H1 (cell line): ENCODE results near the gene CGRRF1. TPM values are rescaled to one million over a fixed set of nuclear protein-coding genes. Genes with fewer than 3 reads are reported as not detected.

Source experiments
- CEBPB ChIP-seq: IDR thresholded peaks from 2 replicates; pipeline ENCODE4 v1.6.1; 2012; ENCODE audit warnings: low read depth, low read length
- CTCF ChIP-seq, 3 experiments: IDR thresholded peaks; 1 replicate in 2 of 3; 2 replicates in 1 of 3; pipeline versions ENCODE4 v1.5.1 to v1.6.1; 2011; ENCODE audit warnings: low read length in 3 of 3, mild to moderate bottlenecking in 3 of 3, inconsistent platforms in 2 of 3, low read depth in 1 of 3, moderate library complexity in 1 of 3; ENCODE audit not compliant: insufficient read depth in 1 of 3; ENCODE audit errors: control extremely low read depth in 1 of 3
- MAFK ChIP-seq: IDR thresholded peaks from 2 replicates; pipeline ENCODE4 v1.6.1; 2012; ENCODE audit warnings: low read depth, mild to moderate bottlenecking, improper control_type of control experiment, low read length
- NRF1 ChIP-seq: IDR thresholded peaks from 2 replicates; pipeline ENCODE4 v1.6.1; 2011; ENCODE audit warnings: mild to moderate bottlenecking, low read depth, low read length, improper control_type of control experiment
- RAD21 ChIP-seq, 2 experiments: IDR thresholded peaks in 1 of 2; conservative IDR thresholded peaks in 1 of 2; 2 replicates each; pipeline ENCODE4 v1.6.1; 2011; ENCODE audit warnings: low read depth in 2 of 2, low read length in 2 of 2, improper control_type of control experiment in 1 of 2, inconsistent platforms in 1 of 2, mild to moderate bottlenecking in 1 of 2, moderate library complexity in 1 of 2
- TBP ChIP-seq: IDR thresholded peaks from 2 replicates; pipeline ENCODE4 v1.6.1; 2011; ENCODE audit warnings: low read depth, low read length, improper control_type of control experiment
- polyA plus RNA-seq, 7 experiments: library from polyadenylated mRNA; depleted of rRNA in 3 of 7; stranded (reverse) in 5 of 7; unstranded in 2 of 7; fragments of >200 nt in 5 of 7; fragments of 200-250 nt in 2 of 7; gene quantifications; 1 replicate in 5 of 7; 2 replicates in 1 of 7; 4 replicates in 1 of 7; pipeline versions ENCODE4 v1.2.1 to v1.2.3, GENCODE V29; 2011 to 2013; ENCODE audit warnings: missing spikeins in 2 of 7, mixed read lengths in 2 of 7
- total RNA-seq: library from RNA; stranded (reverse); fragmentation: NEBNext Ultra II Directional; extraction: Animal tissue kit (Norgen Biotek cat#: 25700); gene quantifications from 2 replicates; pipeline ENCODE4 v1.2.1, GENCODE V29; 2021
- TF ChIP-seq, protein P1 (sequence below): fragments of 300-600 bp; sonication (generic); IDR thresholded peaks from 2 replicates; pipeline ENCODE4 v1.7.1; 2012; ENCODE audit warnings: low read length, moderate library complexity, mild to moderate bottlenecking, inconsistent platforms; ENCODE audit not compliant: insufficient replicate concordance

Gene CGRRF1
- total and polyA plus RNA-seq, 2 of the 8 experiments (the other 6 are each of a cell fraction or from before 2014, with no cell fraction given), result 7.4 to 20.2 TPM

DNA sequence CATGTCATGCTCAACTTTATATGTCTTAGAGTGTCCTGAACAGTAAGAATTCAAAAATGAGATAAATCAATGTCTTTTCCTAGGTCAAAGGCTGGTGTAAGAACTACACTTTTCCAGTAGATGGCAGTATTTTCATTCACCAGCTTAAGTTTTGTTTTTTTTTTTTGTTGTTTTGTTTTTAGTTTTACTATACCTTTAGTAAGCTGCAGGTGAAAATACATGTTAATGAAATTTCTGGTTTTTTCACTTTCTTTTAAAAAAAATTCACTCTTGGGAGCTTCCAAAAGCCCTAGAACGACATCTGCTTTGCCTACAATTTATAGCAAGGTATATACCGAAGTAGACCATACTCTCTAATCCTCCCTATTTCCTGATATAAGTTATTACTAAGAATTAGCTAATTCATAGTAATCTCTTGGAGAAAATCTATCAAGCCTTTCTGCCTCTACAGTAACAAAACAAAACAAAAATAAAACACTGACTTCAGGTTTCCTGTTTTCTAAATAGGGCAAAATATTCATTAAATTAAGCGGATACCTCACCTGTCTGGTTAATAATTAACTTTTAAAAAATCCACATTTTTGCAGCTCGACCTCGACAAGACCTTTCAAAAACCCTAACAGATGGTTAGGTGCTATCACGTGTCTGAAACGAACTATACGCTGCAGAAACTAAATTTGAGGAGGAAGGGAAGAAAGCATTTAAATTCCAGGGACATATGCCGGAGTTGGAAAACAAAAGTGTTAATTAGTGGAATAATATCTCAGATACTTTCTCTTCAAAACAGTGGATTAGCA is 54.6 kb downstream of the CGRRF1 start (continued):
- TF ChIP-seq, protein P1, sequence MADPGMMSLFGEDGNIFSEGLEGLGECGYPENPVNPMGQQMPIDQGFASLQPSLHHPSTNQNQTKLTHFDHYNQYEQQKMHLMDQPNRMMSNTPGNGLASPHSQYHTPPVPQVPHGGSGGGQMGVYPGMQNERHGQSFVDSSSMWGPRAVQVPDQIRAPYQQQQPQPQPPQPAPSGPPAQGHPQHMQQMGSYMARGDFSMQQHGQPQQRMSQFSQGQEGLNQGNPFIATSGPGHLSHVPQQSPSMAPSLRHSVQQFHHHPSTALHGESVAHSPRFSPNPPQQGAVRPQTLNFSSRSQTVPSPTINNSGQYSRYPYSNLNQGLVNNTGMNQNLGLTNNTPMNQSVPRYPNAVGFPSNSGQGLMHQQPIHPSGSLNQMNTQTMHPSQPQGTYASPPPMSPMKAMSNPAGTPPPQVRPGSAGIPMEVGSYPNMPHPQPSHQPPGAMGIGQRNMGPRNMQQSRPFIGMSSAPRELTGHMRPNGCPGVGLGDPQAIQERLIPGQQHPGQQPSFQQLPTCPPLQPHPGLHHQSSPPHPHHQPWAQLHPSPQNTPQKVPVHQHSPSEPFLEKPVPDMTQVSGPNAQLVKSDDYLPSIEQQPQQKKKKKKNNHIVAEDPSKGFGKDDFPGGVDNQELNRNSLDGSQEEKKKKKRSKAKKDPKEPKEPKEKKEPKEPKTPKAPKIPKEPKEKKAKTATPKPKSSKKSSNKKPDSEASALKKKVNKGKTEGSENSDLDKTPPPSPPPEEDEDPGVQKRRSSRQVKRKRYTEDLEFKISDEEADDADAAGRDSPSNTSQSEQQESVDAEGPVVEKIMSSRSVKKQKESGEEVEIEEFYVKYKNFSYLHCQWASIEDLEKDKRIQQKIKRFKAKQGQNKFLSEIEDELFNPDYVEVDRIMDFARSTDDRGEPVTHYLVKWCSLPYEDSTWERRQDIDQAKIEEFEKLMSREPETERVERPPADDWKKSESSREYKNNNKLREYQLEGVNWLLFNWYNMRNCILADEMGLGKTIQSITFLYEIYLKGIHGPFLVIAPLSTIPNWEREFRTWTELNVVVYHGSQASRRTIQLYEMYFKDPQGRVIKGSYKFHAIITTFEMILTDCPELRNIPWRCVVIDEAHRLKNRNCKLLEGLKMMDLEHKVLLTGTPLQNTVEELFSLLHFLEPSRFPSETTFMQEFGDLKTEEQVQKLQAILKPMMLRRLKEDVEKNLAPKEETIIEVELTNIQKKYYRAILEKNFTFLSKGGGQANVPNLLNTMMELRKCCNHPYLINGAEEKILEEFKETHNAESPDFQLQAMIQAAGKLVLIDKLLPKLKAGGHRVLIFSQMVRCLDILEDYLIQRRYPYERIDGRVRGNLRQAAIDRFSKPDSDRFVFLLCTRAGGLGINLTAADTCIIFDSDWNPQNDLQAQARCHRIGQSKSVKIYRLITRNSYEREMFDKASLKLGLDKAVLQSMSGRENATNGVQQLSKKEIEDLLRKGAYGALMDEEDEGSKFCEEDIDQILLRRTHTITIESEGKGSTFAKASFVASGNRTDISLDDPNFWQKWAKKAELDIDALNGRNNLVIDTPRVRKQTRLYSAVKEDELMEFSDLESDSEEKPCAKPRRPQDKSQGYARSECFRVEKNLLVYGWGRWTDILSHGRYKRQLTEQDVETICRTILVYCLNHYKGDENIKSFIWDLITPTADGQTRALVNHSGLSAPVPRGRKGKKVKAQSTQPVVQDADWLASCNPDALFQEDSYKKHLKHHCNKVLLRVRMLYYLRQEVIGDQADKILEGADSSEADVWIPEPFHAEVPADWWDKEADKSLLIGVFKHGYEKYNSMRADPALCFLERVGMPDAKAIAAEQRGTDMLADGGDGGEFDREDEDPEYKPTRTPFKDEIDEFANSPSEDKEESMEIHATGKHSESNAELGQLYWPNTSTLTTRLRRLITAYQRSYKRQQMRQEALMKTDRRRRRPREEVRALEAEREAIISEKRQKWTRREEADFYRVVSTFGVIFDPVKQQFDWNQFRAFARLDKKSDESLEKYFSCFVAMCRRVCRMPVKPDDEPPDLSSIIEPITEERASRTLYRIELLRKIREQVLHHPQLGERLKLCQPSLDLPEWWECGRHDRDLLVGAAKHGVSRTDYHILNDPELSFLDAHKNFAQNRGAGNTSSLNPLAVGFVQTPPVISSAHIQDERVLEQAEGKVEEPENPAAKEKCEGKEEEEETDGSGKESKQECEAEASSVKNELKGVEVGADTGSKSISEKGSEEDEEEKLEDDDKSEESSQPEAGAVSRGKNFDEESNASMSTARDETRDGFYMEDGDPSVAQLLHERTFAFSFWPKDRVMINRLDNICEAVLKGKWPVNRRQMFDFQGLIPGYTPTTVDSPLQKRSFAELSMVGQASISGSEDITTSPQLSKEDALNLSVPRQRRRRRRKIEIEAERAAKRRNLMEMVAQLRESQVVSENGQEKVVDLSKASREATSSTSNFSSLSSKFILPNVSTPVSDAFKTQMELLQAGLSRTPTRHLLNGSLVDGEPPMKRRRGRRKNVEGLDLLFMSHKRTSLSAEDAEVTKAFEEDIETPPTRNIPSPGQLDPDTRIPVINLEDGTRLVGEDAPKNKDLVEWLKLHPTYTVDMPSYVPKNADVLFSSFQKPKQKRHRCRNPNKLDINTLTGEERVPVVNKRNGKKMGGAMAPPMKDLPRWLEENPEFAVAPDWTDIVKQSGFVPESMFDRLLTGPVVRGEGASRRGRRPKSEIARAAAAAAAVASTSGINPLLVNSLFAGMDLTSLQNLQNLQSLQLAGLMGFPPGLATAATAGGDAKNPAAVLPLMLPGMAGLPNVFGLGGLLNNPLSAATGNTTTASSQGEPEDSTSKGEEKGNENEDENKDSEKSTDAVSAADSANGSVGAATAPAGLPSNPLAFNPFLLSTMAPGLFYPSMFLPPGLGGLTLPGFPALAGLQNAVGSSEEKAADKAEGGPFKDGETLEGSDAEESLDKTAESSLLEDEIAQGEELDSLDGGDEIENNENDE, result no peak
- TF ChIP-seq CEBPB (no peak), NRF1 (no peak), MAFK (no peak), CTCF (IDR thresholded peaks at IDR 0.05; ENCODE audit: control extremely low read depth in 1 of 3, insufficient read depth in 1 of 3, low read depth in 1 of 3, low read length in 3 of 3) (peak in 2 of 3 experiments; percentile 45 to 57; a peak in 2 of 4 replicates), RAD21 (IDR thresholded peaks at IDR 0.05 in 1 of 2, conservative IDR thresholded peaks at IDR 0.05 in 1 of 2; ENCODE audit: low read depth in 2 of 2, low read length in 2 of 2) (peak in 1 of 2 experiments; percentile 68), TBP (no peak)
